Endometrial microvascular endothelial cells (primary cell): ENCODE measurements around the gene PRPF38B. TPM values are rescaled to one million over a fixed set of nuclear protein-coding genes. Genes with fewer than 3 reads are reported as not detected.

Experiments
- in situ Hi-C: cut with HindIII; loops from 2 replicates; pipeline ENCODE4 v1.10.0; 2017; ENCODE audit warnings: low sequenced_read_pairs, low pct_unique_long_range_greater_than_20kb; ENCODE audit errors: inconsistent ontology term
- total RNA-seq: library from RNA; depleted of rRNA; stranded (reverse); fragments of >200 nt; gene quantifications from one replicate; pipeline ENCODE4 v1.2.3, GENCODE V29; 2015; ENCODE audit errors: inconsistent ontology term

PRPF38B gene
- total RNA-seq, 1 donor from 2014 or later = 9.1 TPM

DNA sequence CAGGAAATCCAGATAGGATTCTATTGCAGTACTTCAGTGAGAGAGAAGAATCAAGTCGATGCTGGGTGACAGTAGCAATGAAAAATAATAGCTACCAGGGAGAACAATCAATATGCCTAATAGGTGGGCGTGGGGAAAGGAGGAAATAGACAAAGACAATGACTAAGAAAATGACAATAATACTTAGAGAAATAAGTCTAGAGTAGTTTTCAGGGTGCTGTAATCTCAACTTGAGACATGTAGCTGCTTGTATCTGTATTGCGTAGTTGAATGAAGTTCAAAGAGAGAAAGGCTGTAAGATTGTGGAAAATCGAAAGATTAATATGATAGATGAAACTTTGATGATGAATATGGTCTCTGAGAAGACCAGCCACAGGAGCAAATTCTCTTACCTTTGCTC lies 57.0 kb downstream of the PRPF38B start:
- in situ Hi-C loops = no loop called here

DNA sequence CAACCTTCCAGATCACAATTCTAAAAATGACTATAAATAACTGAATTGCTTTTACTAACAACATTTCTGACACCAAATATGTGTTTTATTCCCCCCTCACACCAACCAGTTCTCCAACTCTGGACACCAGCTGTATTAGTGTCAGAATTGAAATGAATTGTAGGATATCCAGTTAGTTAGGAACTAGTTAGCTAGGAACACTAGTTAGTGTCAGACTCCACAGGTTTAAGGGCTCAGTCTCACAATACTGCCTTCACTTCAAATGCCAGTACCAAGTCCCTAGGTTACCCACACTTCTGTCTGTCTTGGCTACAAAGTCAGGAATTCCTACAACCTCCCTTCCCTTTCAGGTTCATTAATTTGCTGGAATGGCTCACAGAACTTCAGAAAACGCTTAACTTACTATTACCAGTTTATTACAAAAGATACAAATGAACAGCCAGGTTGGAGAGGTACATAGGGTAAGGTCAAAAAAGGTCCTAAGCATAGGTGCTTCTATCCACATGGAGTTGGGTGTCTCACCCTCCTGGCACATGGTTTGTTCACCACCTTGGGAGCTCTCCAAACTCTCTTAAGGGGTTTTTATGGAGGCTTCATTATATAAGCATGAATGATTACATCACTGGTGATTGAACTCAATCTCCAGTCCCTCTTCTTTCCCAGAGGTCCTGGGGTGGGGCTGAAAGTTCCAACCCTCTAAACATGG lies 58.5 kb downstream of the PRPF38B start:
- in situ Hi-C loops = no loop called here

Other genes starting within 250 kb of the PRPF38B start
- gene NBPF6, start 242.0 kb upstream of the PRPF38B start, total RNA-seq = not detected
- gene EEIG2, start 132.2 kb upstream of the PRPF38B start, total RNA-seq = 2.0 TPM
- gene HENMT1, start 31.2 kb upstream of the PRPF38B start, total RNA-seq = 1.8 TPM
- not detected for gene FNDC7, start 20.6 kb downstream of the PRPF38B start, total RNA-seq
- 32.1 TPM for gene STXBP3, start 54.4 kb downstream of the PRPF38B start, total RNA-seq
- not detected for gene AKNAD1, start 164.8 kb downstream of the PRPF38B start, total RNA-seq
- gene GPSM2, start 184.7 kb downstream of the PRPF38B start, total RNA-seq = 26.6 TPM